ENCODE data around the gene TUBA8. TPM values are rescaled to one million over a fixed set of nuclear protein-coding genes. Genes with fewer than 3 reads are reported as not detected.
"Not testable (repeated sequence)": the region's sequence is repeated elsewhere in the genome, so short reads cannot be mapped to it uniquely, and the experiment has no call there.

The TUBA8 gene
- total RNA-seq, 2 donors from 2014 or later = 67.1 to 97.3 TPM

GRCh38 chr22:18120857-18121256 is 10.2 kb downstream of the TUBA8 start:
- H3K9me3 ChIP-seq = no peaks in the 10 kb centered on the region
- H3K36me3 ChIP-seq = peaks cover 13% of the 10 kb centered on the region
- DNase-seq (ENCODE audit: low spot score) = no peak
- H3K4me1 ChIP-seq = peaks cover 0 to 22% of the 10 kb centered on the region in 2 donors
- no peaks in the 10 kb centered on the region for H3K27me3 ChIP-seq
- H3K4me3 ChIP-seq = no peak overlapping the region
- H3K27ac ChIP-seq = peak overlapping the region in 1 of 2 donors; percentile 70
- TF ChIP-seq CTCF (IDR thresholded peaks at IDR 0.05) = no peak

GRCh38 chr22:18121506-18121905 is 10.9 kb downstream of the TUBA8 start:
- Histone ChIP-seq H3K27me3 (no peaks in the 10 kb centered on the region), H3K27ac (no peak overlapping the region), H3K36me3 (peaks cover 17% of the 10 kb centered on the region), H3K4me3 (no peak overlapping the region), H3K9me3 (no peaks in the 10 kb centered on the region), H3K4me1 (peaks cover 0 to 16% of the 10 kb centered on the region in 2 donors)
- TF ChIP-seq CTCF (IDR thresholded peaks at IDR 0.05) = no peak
- no peak for DNase-seq (ENCODE audit: low spot score)

- Histone ChIP-seq H3K4me3 (no peak overlapping the region), H3K9me3 (no peaks in the 10 kb centered on the region), H3K36me3 (peaks cover 22% of the 10 kb centered on the region), H3K4me1 (peaks cover 0 to 13% of the 10 kb centered on the region in 2 donors), H3K27me3 (no peaks in the 10 kb centered on the region), H3K27ac (no peak overlapping the region)
- TF ChIP-seq CTCF (IDR thresholded peaks at IDR 0.05) = no peak
- DNase-seq (ENCODE audit: low spot score) = no peak
Measured at GRCh38 chr22:18121954-18122554, 11.4 kb downstream of the TUBA8 start.

- not testable (repeated sequence) for H3K4me3 ChIP-seq; DNase-seq (ENCODE audit: low spot score); H3K27me3 ChIP-seq; H3K27ac ChIP-seq; H3K9me3 ChIP-seq
- Histone ChIP-seq H3K4me1 (peaks cover 0 to 13% of the 10 kb centered on the region in 2 donors), H3K36me3 (peaks cover 25% of the 10 kb centered on the region)
Measured at GRCh38 chr22:18123476-18124025, 12.9 kb downstream of the TUBA8 start.

- no peaks in the 10 kb centered on the region for H3K9me3 ChIP-seq
- DNase-seq (ENCODE audit: low spot score) = no peak
- no peaks in the 10 kb centered on the region for H3K27me3 ChIP-seq
- H3K27ac ChIP-seq = no peak overlapping the region
- TF ChIP-seq CTCF (IDR thresholded peaks at IDR 0.05) = no peak
- H3K36me3 ChIP-seq = peaks cover 31% of the 10 kb centered on the region
- no peaks in the 10 kb centered on the region for H3K4me1 ChIP-seq
- H3K4me3 ChIP-seq = no peak overlapping the region
Measured at GRCh38 chr22:18126606-18127005, 16.0 kb downstream of the TUBA8 start.

- no peak for TF ChIP-seq CTCF (IDR thresholded peaks at IDR 0.05)
- DNase-seq (ENCODE audit: low spot score) = no peak
- H3K27ac ChIP-seq = no peak overlapping the region
- no peaks in the 10 kb centered on the region for H3K9me3 ChIP-seq
- H3K4me3 ChIP-seq = no peak overlapping the region
- H3K4me1 ChIP-seq = peaks cover 0 to 15% of the 10 kb centered on the region in 2 donors
- no peaks in the 10 kb centered on the region for H3K27me3 ChIP-seq
- H3K36me3 ChIP-seq = peaks cover 29% of the 10 kb centered on the region
Measured at GRCh38 chr22:18130018-18130417, 19.4 kb downstream of the TUBA8 start.

Measured in right atrium auricular region (tissue), 2 donors.